Lung (tissue), 12 donors: ENCODE results near the gene WAS. TPM values are rescaled to one million over a fixed set of nuclear protein-coding genes. Genes with fewer than 3 reads are reported as not detected.
"Not testable (repeated sequence)": the region's sequence is repeated elsewhere in the genome, so short reads cannot be mapped to it uniquely, and the experiment has no call there.

Source experiments
- ATAC-seq: fragments of 200-7000 bp; cut with Tn5 transposase; one replicate; pipeline ENCODE4 v1.9.1; 2020; ENCODE audit warnings: moderate number of reproducible peaks; ENCODE audit not compliant: insufficient read depth, low FRiP score
- DNase-seq, 3 donors: peaks; one replicate each; pipeline ENCODE4 v3.0.0-alpha.2; 2013 to 2017
- H3K27ac ChIP-seq, 2 donors: one replicate each; pipeline ENCODE4 v1.5.1; 2013; ENCODE audit warnings: mild to moderate bottlenecking in 2 of 2, moderate library complexity in 2 of 2, control low read depth in 1 of 2, inconsistent platforms in 1 of 2, low read depth in 1 of 2, low read length in 1 of 2
- H3K27me3 ChIP-seq, 3 donors: one replicate each; pipeline ENCODE4 v1.5.1; 2013; ENCODE audit warnings: low read length in 2 of 3; ENCODE audit not compliant: control insufficient read depth in 3 of 3, insufficient read depth in 3 of 3
- H3K36me3 ChIP-seq, 4 donors: one replicate each; pipeline ENCODE4 v1.5.1; 2013; ENCODE audit warnings: low read length in 4 of 4, mild to moderate bottlenecking in 1 of 4, moderate library complexity in 1 of 4; ENCODE audit not compliant: control insufficient read depth in 4 of 4, insufficient read depth in 4 of 4
- H3K4me1 ChIP-seq, 5 donors: one replicate each; pipeline ENCODE4 v1.5.1; 2013; ENCODE audit warnings: low read length in 5 of 5, mild to moderate bottlenecking in 2 of 5, moderate library complexity in 1 of 5; ENCODE audit not compliant: control insufficient read depth in 5 of 5, insufficient read depth in 5 of 5
- H3K4me3 ChIP-seq: one replicate; pipeline ENCODE4 v1.5.1; 2013; ENCODE audit warnings: mild to moderate bottlenecking, control low read depth, moderate library complexity
- H3K9ac ChIP-seq, 2 donors: one replicate each; pipeline ENCODE4 v1.5.1; 2013; ENCODE audit warnings: low read length in 2 of 2, control low read depth in 1 of 2; ENCODE audit not compliant: insufficient read depth in 1 of 2
- H3K9me3 ChIP-seq, 4 donors: one replicate each; pipeline ENCODE4 v1.5.1; 2013; ENCODE audit warnings: low read length in 3 of 4, mild to moderate bottlenecking in 1 of 4, moderate library complexity in 1 of 4; ENCODE audit not compliant: control insufficient read depth in 4 of 4, insufficient read depth in 3 of 4
- WGBS, 2 donors: extraction: QIAGEN DNeasy Blood & Tissue Kit; methylation state at CpG; one replicate each; pipeline ENCODE4 v1.1.7; 2013; 5-methylcytosine and 5-hydroxymethylcytosine counted together
- polyA plus RNA-seq, 2 donors: library from polyadenylated mRNA; stranded (reverse); fragments of 200-250 nt; gene quantifications; one replicate each; pipeline ENCODE4 v1.2.1, GENCODE V29; 2013
- total RNA-seq, 2 donors: library from RNA; depleted of rRNA in 1 of 2; stranded (reverse); fragments of >200 nt in 1 of 2; gene quantifications; one replicate each; pipeline ENCODE4 v1.2.1, GENCODE V29; 2014 to 2021
- TF ChIP-seq, protein P1 (sequence below): IDR thresholded peaks from 2 replicates; pipeline ENCODE4 v1.5.1; 2012; ENCODE audit warnings: mild to moderate bottlenecking; ENCODE audit errors: control extremely low read depth, extremely low read depth
- donor health status: control.
- donor health status: control.
- donor health status: Bipolar disorder and iron deficiency.
- donor health status: healthy.
- donor health status: DM: yes; HTN: yes; CAD: no.

WAS gene
- total and polyA plus RNA-seq, 4 donors: 8.1 to 61.5 (median 26.0) TPM

GRCh38 chrX:48645669-48646068, 37.9 kb upstream of the WAS start:
- ATAC-seq (no peak), DNase-seq (no peak)
- TF ChIP-seq, protein P1, sequence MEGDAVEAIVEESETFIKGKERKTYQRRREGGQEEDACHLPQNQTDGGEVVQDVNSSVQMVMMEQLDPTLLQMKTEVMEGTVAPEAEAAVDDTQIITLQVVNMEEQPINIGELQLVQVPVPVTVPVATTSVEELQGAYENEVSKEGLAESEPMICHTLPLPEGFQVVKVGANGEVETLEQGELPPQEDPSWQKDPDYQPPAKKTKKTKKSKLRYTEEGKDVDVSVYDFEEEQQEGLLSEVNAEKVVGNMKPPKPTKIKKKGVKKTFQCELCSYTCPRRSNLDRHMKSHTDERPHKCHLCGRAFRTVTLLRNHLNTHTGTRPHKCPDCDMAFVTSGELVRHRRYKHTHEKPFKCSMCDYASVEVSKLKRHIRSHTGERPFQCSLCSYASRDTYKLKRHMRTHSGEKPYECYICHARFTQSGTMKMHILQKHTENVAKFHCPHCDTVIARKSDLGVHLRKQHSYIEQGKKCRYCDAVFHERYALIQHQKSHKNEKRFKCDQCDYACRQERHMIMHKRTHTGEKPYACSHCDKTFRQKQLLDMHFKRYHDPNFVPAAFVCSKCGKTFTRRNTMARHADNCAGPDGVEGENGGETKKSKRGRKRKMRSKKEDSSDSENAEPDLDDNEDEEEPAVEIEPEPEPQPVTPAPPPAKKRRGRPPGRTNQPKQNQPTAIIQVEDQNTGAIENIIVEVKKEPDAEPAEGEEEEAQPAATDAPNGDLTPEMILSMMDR: no peak
- Histone ChIP-seq H3K27ac (no peak overlapping the region), H3K9ac (no peak overlapping the region), H3K4me3 (no peak overlapping the region), H3K36me3 (no peaks in the 10 kb centered on the region), H3K27me3 (no peaks in the 10 kb centered on the region), H3K9me3 (no peaks in the 10 kb centered on the region), H3K4me1 (no peaks in the 10 kb centered on the region)
- WGBS, 2 donors: 87 to 97% methylated on average over 7 of the region's 7 CpGs

GRCh38 chrX:48648336-48648751, 35.3 kb upstream of the WAS start:
- H3K4me1 ChIP-seq: no peaks in the 10 kb centered on the region
- 7 to 30% methylated on average over 6 of the region's 6 CpGs for WGBS, 2 donors
- no peak overlapping the region for H3K9ac ChIP-seq
- TF ChIP-seq, protein P1: no peak
- H3K9me3 ChIP-seq: no peaks in the 10 kb centered on the region
- no peak for ATAC-seq
- no peak overlapping the region for H3K4me3 ChIP-seq
- no peaks in the 10 kb centered on the region for H3K36me3 ChIP-seq
- peak; percentile 40 to 76 (median 65) for DNase-seq
- H3K27me3 ChIP-seq: peaks cover 0 to 4% (median 0%) of the 10 kb centered on the region in 3 donors
- H3K27ac ChIP-seq: no peak overlapping the region

DNA sequence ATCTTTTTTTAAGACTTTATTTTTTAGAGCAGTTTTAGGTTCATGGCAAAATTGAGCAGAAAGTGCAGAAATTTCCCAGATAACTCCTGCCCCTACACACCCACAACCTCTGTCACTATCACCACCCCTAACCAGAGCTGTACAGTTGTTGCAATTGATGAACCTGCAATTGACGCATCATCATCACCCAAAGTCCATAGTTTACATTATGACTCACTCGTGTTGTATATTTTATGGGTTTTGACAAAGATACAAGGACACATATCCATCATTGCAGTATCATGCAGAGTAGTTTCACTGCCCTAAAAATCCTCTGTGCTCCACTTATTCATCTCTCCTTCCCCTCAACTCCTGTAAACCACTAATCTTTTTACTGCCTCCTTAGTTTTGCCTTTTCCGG, 34.5 kb upstream of the WAS start:
- H3K9me3 ChIP-seq: no peaks in the 10 kb centered on the region
- no peak for ATAC-seq
- 74 to 92% methylated on average over 3 of the region's 3 CpGs for WGBS, 2 donors
- no peaks in the 10 kb centered on the region for H3K4me1 ChIP-seq
- H3K36me3 ChIP-seq: no peaks in the 10 kb centered on the region
- H3K27ac ChIP-seq: no peak overlapping the region
- peaks cover 0 to 4% (median 0%) of the 10 kb centered on the region in 3 donors for H3K27me3 ChIP-seq
- TF ChIP-seq, protein P1: no peak
- no peak overlapping the region for H3K4me3 ChIP-seq
- no peak for DNase-seq
- H3K9ac ChIP-seq: no peak overlapping the region

DNA sequence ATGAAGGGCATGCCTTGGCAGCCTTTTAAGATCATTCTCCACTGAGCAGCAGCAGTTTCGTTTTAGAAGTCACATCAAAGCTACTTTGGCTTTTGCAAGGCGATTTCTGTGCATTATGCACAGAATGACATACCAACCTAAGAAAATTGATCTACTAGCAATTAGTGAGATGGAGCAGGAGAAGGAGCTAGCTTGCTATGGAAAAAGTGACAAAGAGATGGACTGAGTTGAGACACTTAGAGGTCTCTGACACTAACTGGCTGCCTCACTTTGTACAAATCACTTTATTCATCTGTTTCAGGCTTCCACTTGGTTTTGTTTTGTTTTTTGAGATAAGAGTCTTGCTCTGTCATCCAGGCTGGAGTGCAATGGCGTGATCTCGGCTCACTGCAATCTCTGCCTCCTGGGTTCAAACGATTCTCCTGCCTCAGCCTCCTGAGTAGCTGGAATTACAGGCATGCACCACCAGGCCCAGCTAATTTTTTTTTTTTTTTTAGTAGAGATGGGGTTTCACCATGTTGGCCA, 31.5 kb upstream of the WAS start:
- not testable (repeated sequence) for ATAC-seq, H3K27ac ChIP-seq, H3K4me3 ChIP-seq, H3K27me3 ChIP-seq, H3K4me1 ChIP-seq, H3K9me3 ChIP-seq, H3K36me3 ChIP-seq
- WGBS, 2 donors: 61 to 89% methylated on average over 5 of the region's 5 CpGs
- H3K9ac ChIP-seq: peak overlapping the region in 1 of 2 donors; percentile 23
- DNase-seq: peak in 1 of 3 donors; percentile 4

GRCh38 chrX:48654746-48655145, 28.9 kb upstream of the WAS start:
- not testable (repeated sequence) for ATAC-seq

GRCh38 chrX:48659686-48660085, 23.9 kb upstream of the WAS start:
- H3K4me3 ChIP-seq, H3K36me3 ChIP-seq, DNase-seq, H3K27me3 ChIP-seq, H3K9ac ChIP-seq, ATAC-seq, H3K27ac ChIP-seq, H3K4me1 ChIP-seq, H3K9me3 ChIP-seq: not testable (repeated sequence)
- WGBS, 2 donors: 91 to 95% methylated on average over 20 to 34 of the region's 34 CpGs

More at GRCh38 chrX:48654746-48655145, 28.9 kb upstream of the WAS start:
- WGBS, 2 donors: 66 to 83% methylated on average over 10 to 19 of the region's 19 CpGs
- H3K9me3 ChIP-seq, H3K27ac ChIP-seq, H3K36me3 ChIP-seq, DNase-seq, H3K4me1 ChIP-seq, H3K27me3 ChIP-seq, H3K4me3 ChIP-seq, H3K9ac ChIP-seq: not testable (repeated sequence)
